ENCODE measurements around the gene SEPTIN8. TPM values are rescaled to one million over a fixed set of nuclear protein-coding genes. Genes with fewer than 3 reads are reported as not detected.

The SEPTIN8 gene
- total RNA-seq, 4 donors from 2014 or later = 31.9 to 44.9 (median 38.3) TPM

- Histone ChIP-seq H3K9me3 (no peaks in the 10 kb centered on the region), H3K27ac (no peak overlapping the region), H3K4me3 (no peak overlapping the region), H3K27me3 (peaks cover 0 to 35% (median 0%) of the 10 kb centered on the region in 4 donors), H3K4me1 (peaks cover 6 to 25% (median 12%) of the 10 kb centered on the region in 3 donors), H3K36me3 (peaks cover 0 to 10% (median 0%) of the 10 kb centered on the region in 3 donors)
- peak; percentile 35 for DNase-seq
- intact Hi-C loops (cut with DNase I) = no loop called here
- TF ChIP-seq CTCF (IDR thresholded peaks at IDR 0.05) (peak; percentile 76 to 96 (median 94)), POLR2A (IDR thresholded peaks at IDR 0.05) (no peak)
- WGBS, 2 donors = 22 to 32% methylated on average over 9 to 15 of the region's 15 CpGs
Observed at GRCh38 chr5:132820162-132820754, 43.2 kb upstream of the SEPTIN8 start.

GRCh38 chr5:132819468-132819867, 42.4 kb upstream of the SEPTIN8 start:
- Histone ChIP-seq H3K4me1 (peaks cover 7 to 25% (median 12%) of the 10 kb centered on the region in 3 donors), H3K4me3 (peak overlapping the region in 2 of 4 donors; percentile 8 to 31), H3K9me3 (no peaks in the 10 kb centered on the region), H3K36me3 (peaks cover 0 to 3% (median 0%) of the 10 kb centered on the region in 3 donors), H3K27me3 (peaks cover 0 to 33% (median 0%) of the 10 kb centered on the region in 4 donors), H3K27ac (no peak overlapping the region)
- intact Hi-C loops (cut with DNase I) = loop anchor here (10.0 kb wide), 1 partner anchor 295 kb away; no protein-coding TSS in a partner anchor
- 24 to 36% methylated on average over 5 to 23 of the region's 26 CpGs for WGBS, 2 donors
- TF ChIP-seq CTCF (IDR thresholded peaks at IDR 0.05) (no peak), POLR2A (IDR thresholded peaks at IDR 0.05) (no peak)
- no peak for DNase-seq

- no peaks in the 10 kb centered on the region for H3K9me3 ChIP-seq
- WGBS, 2 donors = 54 to 61% methylated on average over 1 of the region's 1 CpG
- DNase-seq = no peak
- H3K27ac ChIP-seq = no peak overlapping the region
- peaks cover 0 to 43% (median 10%) of the 10 kb centered on the region in 4 donors for H3K27me3 ChIP-seq
- no peak for TF ChIP-seq POLR2A (IDR thresholded peaks at IDR 0.05)
- no peaks in the 10 kb centered on the region for H3K36me3 ChIP-seq
- intact Hi-C loops (cut with DNase I) = loop anchor here (10.0 kb wide), 1 partner anchor 292 kb away; no protein-coding TSS in a partner anchor
- H3K4me1 ChIP-seq = peaks cover 15 to 31% (median 18%) of the 10 kb centered on the region in 3 donors
- no peak overlapping the region for H3K4me3 ChIP-seq
Observed at GRCh38 chr5:132817011-132817410, 40.0 kb upstream of the SEPTIN8 start.

GRCh38 chr5:132816554-132816953, 39.5 kb upstream of the SEPTIN8 start:
- peaks cover 15 to 31% (median 18%) of the 10 kb centered on the region in 3 donors for H3K4me1 ChIP-seq
- H3K9me3 ChIP-seq = no peaks in the 10 kb centered on the region
- H3K27ac ChIP-seq = no peak overlapping the region
- intact Hi-C loops (cut with DNase I) = loop anchor here (10.0 kb wide), 1 partner anchor 292 kb away; no protein-coding TSS in a partner anchor
- H3K36me3 ChIP-seq = no peaks in the 10 kb centered on the region
- H3K27me3 ChIP-seq = peaks cover 4 to 47% (median 12%) of the 10 kb centered on the region in 4 donors
- no peak for DNase-seq
- TF ChIP-seq CTCF (IDR thresholded peaks at IDR 0.05) = no peak
- TF ChIP-seq POLR2A (IDR thresholded peaks at IDR 0.05) = no peak
- H3K4me3 ChIP-seq = no peak overlapping the region

- H3K4me3 ChIP-seq = no peak overlapping the region
- H3K9me3 ChIP-seq = no peaks in the 10 kb centered on the region
- no peak for DNase-seq
- no peak overlapping the region for H3K27ac ChIP-seq
- intact Hi-C loops (cut with DNase I) = loop anchor here (10.0 kb wide), 1 partner anchor 291 kb away; no protein-coding TSS in a partner anchor
- no peaks in the 10 kb centered on the region for H3K36me3 ChIP-seq
- H3K4me1 ChIP-seq = peaks cover 15 to 31% (median 18%) of the 10 kb centered on the region in 3 donors
- H3K27me3 ChIP-seq = peaks cover 6 to 52% (median 12%) of the 10 kb centered on the region in 4 donors
- TF ChIP-seq POLR2A (IDR thresholded peaks at IDR 0.05) = no peak
- TF ChIP-seq CTCF (IDR thresholded peaks at IDR 0.05) = no peak
- 71 to 80% methylated on average over 2 of the region's 2 CpGs for WGBS, 2 donors
Observed at GRCh38 chr5:132816083-132816482, 39.0 kb upstream of the SEPTIN8 start.
